Nephron (organoid): ENCODE data around the gene DUSP23.

Source experiments
- H3K27ac Mint-ChIP-seq, 3 experiments: 2 replicates each; pipeline ENCODE4 v1.8.0; 2020; ENCODE audit warnings: mixed read lengths in 3 of 3, mild to moderate bottlenecking in 2 of 3, moderate library complexity in 1 of 3
- H3K27me3 Mint-ChIP-seq: 2 replicates; pipeline ENCODE4 v1.8.0; 2021; ENCODE audit warnings: low read depth, mild to moderate bottlenecking, moderate library complexity, mixed read lengths
- H3K36me3 Mint-ChIP-seq: 2 replicates; pipeline ENCODE4 v1.8.0; 2020; ENCODE audit warnings: low read depth, mixed read lengths
- H3K4me1 Mint-ChIP-seq: 2 replicates; pipeline ENCODE4 v1.8.0; 2020; ENCODE audit warnings: mixed read lengths
- H3K4me3 Mint-ChIP-seq, 3 experiments: 2 replicates each; pipeline ENCODE4 v1.8.0; 2020; ENCODE audit warnings: mild to moderate bottlenecking in 3 of 3, mixed read lengths in 3 of 3, moderate library complexity in 2 of 3
- H3K9me3 Mint-ChIP-seq: 2 replicates; pipeline ENCODE4 v1.8.0; 2020; ENCODE audit warnings: mixed read lengths
- CTCF ChIP-seq, 3 experiments: fragments of 200-600 bp; sonication (generic); IDR thresholded peaks; one replicate each; pipeline ENCODE4 v1.5.0; 2021; ENCODE audit warnings: antibody characterized with exemption in 3 of 3; ENCODE audit not compliant: unreplicated experiment in 3 of 3

The DUSP23 gene

GRCh38 chr1:159799446-159799985, 18.8 kb downstream of the DUSP23 start:
- H3K9me3 Mint-ChIP-seq = no peaks in the 10 kb centered on the region
- no peak overlapping the region for H3K27ac Mint-ChIP-seq
- peaks cover 32% of the 10 kb centered on the region for H3K27me3 Mint-ChIP-seq
- H3K36me3 Mint-ChIP-seq = no peaks in the 10 kb centered on the region
- H3K4me1 Mint-ChIP-seq = no peaks in the 10 kb centered on the region
- no peak overlapping the region for H3K4me3 Mint-ChIP-seq
- no peak for TF ChIP-seq CTCF (IDR thresholded peaks at IDR 0.05; ENCODE audit: unreplicated experiment in 3 of 3)

DNA sequence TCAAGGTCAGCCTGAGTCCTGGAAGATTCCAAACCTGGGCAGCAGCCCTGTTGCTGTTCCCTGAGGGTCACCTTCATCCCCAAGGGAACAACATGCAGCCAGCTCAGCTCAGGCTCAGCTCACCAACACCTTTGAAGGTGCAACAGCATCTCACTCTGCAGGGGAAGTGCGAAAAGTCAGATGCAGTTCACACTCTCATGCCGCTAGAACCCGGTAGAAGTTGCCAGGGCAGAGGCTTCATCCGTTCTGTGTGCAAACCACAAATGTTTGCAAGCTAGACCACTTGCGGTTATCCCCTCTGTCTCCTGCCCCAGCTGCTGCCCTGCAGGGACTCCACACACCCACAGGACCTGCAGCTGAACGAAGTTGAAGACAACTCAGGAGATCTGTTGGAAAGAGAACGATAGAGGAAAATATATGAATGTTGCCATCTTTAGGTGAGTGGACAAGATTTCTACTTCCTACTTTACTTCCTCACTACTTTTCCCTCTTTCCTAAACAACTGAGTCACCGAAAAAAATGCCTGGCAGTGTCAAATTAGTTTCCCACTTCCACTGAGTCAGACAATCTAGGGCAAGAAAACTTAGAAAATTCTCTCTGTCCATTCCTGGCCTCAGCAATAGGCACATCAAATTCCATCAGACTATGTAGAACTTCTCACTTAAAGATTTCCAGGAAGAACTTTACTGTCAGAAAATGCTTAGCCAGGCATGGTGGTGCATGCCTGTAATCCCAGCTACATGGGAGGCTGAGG, 19.6 kb downstream of the DUSP23 start:
- Mint-ChIP-seq H3K9me3 (no peaks in the 10 kb centered on the region), H3K4me1 (no peaks in the 10 kb centered on the region), H3K4me3 (no peak overlapping the region), H3K27ac (no peak overlapping the region), H3K27me3 (peaks cover 37% of the 10 kb centered on the region), H3K36me3 (no peaks in the 10 kb centered on the region)
- no peak for TF ChIP-seq CTCF (IDR thresholded peaks at IDR 0.05; ENCODE audit: unreplicated experiment in 3 of 3)

DNA sequence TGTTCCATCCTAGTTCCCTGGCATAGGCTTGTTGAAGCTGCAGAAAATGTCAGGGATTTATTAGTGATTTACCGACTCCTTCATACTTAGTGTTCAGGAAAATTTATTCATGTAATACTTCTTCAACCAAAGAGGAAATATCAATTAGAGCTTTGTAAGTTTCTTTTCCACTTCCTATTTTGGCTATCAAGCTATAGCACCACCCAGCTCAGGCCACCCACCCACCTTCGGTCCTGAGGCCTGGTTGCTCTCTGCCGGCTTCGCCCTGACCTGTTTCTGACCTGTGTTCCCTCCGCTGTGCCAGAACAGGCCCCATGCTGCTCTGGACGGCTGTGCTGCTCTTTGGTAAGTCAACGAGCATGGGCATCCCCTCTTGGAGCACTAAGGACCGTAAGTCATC, 21.3 kb downstream of the DUSP23 start, which contains the start of gene FCRL6:
FCRL6 (plus strand) TSS at position 250 of the 400 bp plus-strand sequence; CDS start at position 315, 65 bp downstream.
- Mint-ChIP-seq H3K4me1 (no peaks in the 10 kb centered on the region), H3K36me3 (no peaks in the 10 kb centered on the region)

DNA sequence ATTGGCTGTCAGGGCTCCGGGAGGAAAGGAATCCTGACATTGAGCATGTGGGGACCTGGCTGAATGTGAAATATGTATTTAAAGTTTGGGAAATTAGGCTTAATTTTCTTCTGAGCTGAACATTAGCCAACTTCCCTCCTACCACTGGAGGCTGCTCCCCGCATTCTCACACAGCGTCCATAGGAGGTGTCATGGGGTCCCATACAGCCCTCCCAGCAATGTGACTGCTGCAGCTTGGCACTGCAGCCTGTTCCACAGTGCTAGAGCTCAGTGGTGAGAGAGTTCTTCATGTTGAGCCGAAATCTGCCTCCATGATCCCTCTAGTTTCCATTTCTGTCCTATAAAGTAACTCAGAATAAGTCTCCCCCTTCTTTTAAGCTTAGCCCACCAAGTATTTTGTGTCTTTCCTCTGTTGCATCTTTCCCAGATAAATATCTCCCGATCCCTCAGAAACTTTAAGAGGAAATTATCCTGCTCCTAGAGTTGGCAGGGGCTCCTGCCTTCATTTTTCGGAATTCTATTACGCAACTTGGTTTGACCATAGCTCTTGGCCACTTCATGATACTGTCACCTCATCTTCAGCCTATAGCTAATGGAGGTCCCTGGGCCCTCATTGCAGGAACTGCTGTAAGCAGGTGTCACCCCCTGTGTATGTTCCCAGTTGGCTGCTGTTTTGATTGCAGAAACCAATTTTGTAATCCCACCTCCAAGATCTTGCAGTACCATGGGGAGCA, 23.4 kb downstream of the DUSP23 start:
- Mint-ChIP-seq H3K27ac (no peak overlapping the region), H3K9me3 (no peaks in the 10 kb centered on the region), H3K36me3 (no peaks in the 10 kb centered on the region), H3K4me3 (no peak overlapping the region), H3K27me3 (peaks cover 30% of the 10 kb centered on the region), H3K4me1 (no peaks in the 10 kb centered on the region)
- TF ChIP-seq CTCF (IDR thresholded peaks at IDR 0.05; ENCODE audit: unreplicated experiment in 3 of 3) = no peak

More for the DNA sequence above, 21.3 kb downstream of the DUSP23 start, which contains the start of gene FCRL6:
- H3K4me3 Mint-ChIP-seq = no peak within 1 kb of the TSS
- H3K9me3 Mint-ChIP-seq = no peaks in the 10 kb centered on the region
- TF ChIP-seq CTCF (IDR thresholded peaks at IDR 0.05; ENCODE audit: unreplicated experiment in 3 of 3) = no peak
- H3K27me3 Mint-ChIP-seq = peaks cover 38% of the 10 kb centered on the region
- H3K27ac Mint-ChIP-seq = no peak within 1 kb of the TSS

GRCh38 chr1:159804924-159805323, 24.2 kb downstream of the DUSP23 start:
- no peak overlapping the region for H3K4me3 Mint-ChIP-seq
- no peaks in the 10 kb centered on the region for H3K9me3 Mint-ChIP-seq
- no peak for TF ChIP-seq CTCF (IDR thresholded peaks at IDR 0.05; ENCODE audit: unreplicated experiment in 3 of 3)
- H3K4me1 Mint-ChIP-seq = no peaks in the 10 kb centered on the region
- no peak overlapping the region for H3K27ac Mint-ChIP-seq
- peaks cover 30% of the 10 kb centered on the region for H3K27me3 Mint-ChIP-seq
- no peaks in the 10 kb centered on the region for H3K36me3 Mint-ChIP-seq
